Thyroid gland (tissue), 4 donors: ENCODE data around the gene PSMD6. TPM values are rescaled to one million over a fixed set of nuclear protein-coding genes. Genes with fewer than 3 reads are reported as not detected.

Source experiments
- DNase-seq, 2 donors: peaks; one replicate each; pipeline ENCODE4 v3.0.0-alpha.2; 2019
- H3K27ac ChIP-seq, 3 donors: fragments of 200-600 bp; sonication (generic); 1 replicate in 2 of 3; 2 replicates in 1 of 3; pipeline ENCODE4 v1.5.1; 2016 to 2019; ENCODE audit warnings: mild to moderate bottlenecking in 1 of 3, moderate library complexity in 1 of 3
- H3K27me3 ChIP-seq: fragments of 200-600 bp; sonication (generic); one replicate; pipeline ENCODE4 v1.5.1; 2019
- H3K36me3 ChIP-seq, 2 donors: fragments of 200-600 bp; sonication (generic); one replicate each; pipeline ENCODE4 v1.5.1; 2016 to 2019
- H3K4me1 ChIP-seq, 2 donors: fragments of 200-600 bp; sonication (generic); one replicate each; pipeline ENCODE4 v1.5.1; 2017 to 2019
- H3K4me3 ChIP-seq, 3 donors: fragments of 200-600 bp; sonication (generic); replicated peaks in 1 of 3; 1 replicate in 2 of 3; 2 replicates in 1 of 3; pipeline ENCODE4 v1.5.1; 2016; ENCODE audit warnings: mild to moderate bottlenecking in 1 of 3
- H3K9me3 ChIP-seq: fragments of 200-600 bp; sonication (generic); one replicate; pipeline ENCODE4 v1.5.1; 2017
- POLR2A ChIP-seq, 2 donors: fragments of 450-650 bp; IDR thresholded peaks; one replicate each; pipeline ENCODE4 v1.6.1; 2017; ENCODE audit warnings: antibody characterized with exemption in 2 of 2, mild to moderate bottlenecking in 2 of 2, moderate library complexity in 1 of 2
- WGBS, 2 donors: methylation state at CpG; one replicate each; pipeline ENCODE4 v1.1.5; 2017; 5-methylcytosine and 5-hydroxymethylcytosine counted together
- intact Hi-C: fragments of 100-400 bp; cut with DNase I; formaldehyde crosslinking; loops from one replicate; pipeline ENCODE4 v1.15.1; 2023
- total RNA-seq, 4 donors: library from RNA; depleted of rRNA; stranded (reverse); fragments of >200 nt; gene quantifications; one replicate each; pipeline ENCODE4 v1.2.3, GENCODE V29; 2016
- TF ChIP-seq, protein P1 (sequence below), 6 experiments: fragments of 200-600 bp in 3 of 6; fragments of 450-650 bp in 3 of 6; sonication (generic) in 3 of 6; IDR thresholded peaks; one replicate each; pipeline ENCODE4 v1.5.1; 2016 to 2019; ENCODE audit warnings: antibody characterized with exemption in 6 of 6, mild to moderate bottlenecking in 2 of 6, inconsistent platforms in 1 of 6, moderate library complexity in 1 of 6

PSMD6 gene
- total RNA-seq, 4 donors from 2014 or later, result 64.1 to 116 (median 75.3) TPM

DNA sequence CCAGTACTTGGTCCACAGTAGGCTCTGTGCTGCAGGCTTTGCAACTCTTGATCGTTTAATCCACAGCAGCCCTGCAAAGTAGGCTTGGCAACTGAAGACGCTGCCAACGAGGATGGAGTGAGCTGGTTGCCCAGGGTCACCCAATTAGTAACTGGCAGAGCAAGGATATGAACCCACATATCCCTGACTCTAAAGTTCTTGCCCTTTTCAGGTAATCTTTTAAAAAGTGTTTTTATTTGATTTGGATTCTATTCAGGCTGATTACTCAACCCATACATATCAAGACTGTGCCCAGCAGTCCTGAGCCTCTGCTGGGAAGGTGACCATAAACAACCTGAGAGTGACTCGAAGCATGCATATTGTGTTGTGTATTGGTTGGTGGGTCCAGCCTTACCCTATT, 50.3 kb downstream of the PSMD6 start:
- intact Hi-C loops, result no loop called here
- WGBS, 2 donors, result 63 to 82% methylated on average over 4 of the region's 4 CpGs
- DNase-seq, result no peak
- TF ChIP-seq, protein P1, sequence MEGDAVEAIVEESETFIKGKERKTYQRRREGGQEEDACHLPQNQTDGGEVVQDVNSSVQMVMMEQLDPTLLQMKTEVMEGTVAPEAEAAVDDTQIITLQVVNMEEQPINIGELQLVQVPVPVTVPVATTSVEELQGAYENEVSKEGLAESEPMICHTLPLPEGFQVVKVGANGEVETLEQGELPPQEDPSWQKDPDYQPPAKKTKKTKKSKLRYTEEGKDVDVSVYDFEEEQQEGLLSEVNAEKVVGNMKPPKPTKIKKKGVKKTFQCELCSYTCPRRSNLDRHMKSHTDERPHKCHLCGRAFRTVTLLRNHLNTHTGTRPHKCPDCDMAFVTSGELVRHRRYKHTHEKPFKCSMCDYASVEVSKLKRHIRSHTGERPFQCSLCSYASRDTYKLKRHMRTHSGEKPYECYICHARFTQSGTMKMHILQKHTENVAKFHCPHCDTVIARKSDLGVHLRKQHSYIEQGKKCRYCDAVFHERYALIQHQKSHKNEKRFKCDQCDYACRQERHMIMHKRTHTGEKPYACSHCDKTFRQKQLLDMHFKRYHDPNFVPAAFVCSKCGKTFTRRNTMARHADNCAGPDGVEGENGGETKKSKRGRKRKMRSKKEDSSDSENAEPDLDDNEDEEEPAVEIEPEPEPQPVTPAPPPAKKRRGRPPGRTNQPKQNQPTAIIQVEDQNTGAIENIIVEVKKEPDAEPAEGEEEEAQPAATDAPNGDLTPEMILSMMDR (IDR thresholded peaks at IDR 0.05), result no peak
- no peak for TF ChIP-seq POLR2A (IDR thresholded peaks at IDR 0.05)
- Histone ChIP-seq H3K36me3 (no peaks in the 10 kb centered on the region), H3K9me3 (no peaks in the 10 kb centered on the region), H3K27ac (no peak overlapping the region), H3K4me3 (no peak overlapping the region), H3K4me1 (peaks cover 23 to 59% of the 10 kb centered on the region in 2 donors), H3K27me3 (no peaks in the 10 kb centered on the region)

DNA sequence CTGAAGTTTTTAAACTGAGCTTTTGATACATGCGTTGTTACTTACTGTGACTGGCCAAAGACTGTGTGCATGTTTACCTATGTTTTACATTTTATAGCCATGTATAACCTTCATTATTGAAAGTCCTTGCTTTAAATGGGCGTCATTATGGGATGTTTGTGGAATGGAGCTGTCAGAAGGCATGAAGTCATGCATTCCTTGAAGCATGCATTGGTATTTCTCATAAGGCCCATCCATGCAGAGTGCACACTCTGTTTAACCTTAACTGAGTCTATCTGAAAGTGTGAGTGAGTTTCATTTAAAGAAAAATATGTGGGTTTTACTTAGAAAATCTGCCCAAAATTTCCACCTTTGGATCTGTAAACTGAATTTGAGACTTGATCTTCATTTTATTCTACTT, 51.1 kb downstream of the PSMD6 start:
- Histone ChIP-seq H3K36me3 (no peaks in the 10 kb centered on the region), H3K27ac (no peak overlapping the region), H3K4me3 (no peak overlapping the region), H3K9me3 (no peaks in the 10 kb centered on the region), H3K27me3 (no peaks in the 10 kb centered on the region), H3K4me1 (peaks cover 31 to 58% of the 10 kb centered on the region in 2 donors)
- TF ChIP-seq POLR2A (IDR thresholded peaks at IDR 0.05), result no peak
- TF ChIP-seq, protein P1 (IDR thresholded peaks at IDR 0.05), result no peak
- intact Hi-C loops, result no loop called here
- DNase-seq, result no peak
- 90 to 93% methylated on average over 2 of the region's 2 CpGs for WGBS, 2 donors

DNA sequence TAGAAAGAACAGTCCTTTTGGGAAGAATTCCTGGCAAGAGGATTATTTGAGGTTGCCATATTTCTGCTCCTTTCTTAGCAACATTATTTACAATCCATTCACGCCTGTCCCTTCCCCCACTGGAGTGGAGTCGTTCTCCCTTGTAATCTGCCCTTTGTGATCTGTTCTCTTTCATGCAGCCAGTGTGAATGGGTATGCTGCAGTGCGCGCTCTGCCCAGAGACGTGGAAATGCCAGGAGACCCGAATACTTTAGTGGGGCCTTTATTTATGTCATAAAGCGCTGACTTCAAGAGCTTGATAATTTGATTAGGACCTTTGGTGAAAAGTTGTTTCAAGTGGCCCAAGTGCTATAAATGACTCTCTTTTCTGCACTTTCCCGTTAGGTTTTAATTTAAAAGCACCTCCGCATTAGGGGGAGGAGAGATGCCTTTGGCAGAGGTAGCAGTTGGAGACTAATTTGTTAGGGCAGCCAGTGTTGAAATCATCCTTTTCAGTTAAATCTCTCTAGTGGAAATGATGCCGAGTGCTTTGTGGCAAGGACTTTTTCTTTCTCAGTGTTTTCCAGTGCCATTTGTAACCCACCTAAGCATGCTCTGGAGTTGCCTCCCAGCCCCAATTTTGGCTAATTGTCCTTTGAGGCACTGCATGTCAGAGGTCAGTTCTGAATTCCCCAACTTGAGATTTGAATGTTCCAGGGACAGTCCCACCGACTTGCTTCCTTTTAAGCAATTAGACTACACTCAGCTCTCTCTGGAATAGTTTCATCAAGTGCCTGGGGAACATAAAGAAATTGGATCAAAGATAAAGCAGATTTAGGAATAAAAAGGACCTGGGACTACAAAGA, 52.4 kb downstream of the PSMD6 start:
- WGBS, 2 donors, result 73 to 75% methylated on average over 11 of the region's 11 CpGs
- DNase-seq, result no peak
- no peaks in the 10 kb centered on the region for H3K27me3 ChIP-seq
- no peaks in the 10 kb centered on the region for H3K9me3 ChIP-seq
- H3K36me3 ChIP-seq, result no peaks in the 10 kb centered on the region
- no peak for TF ChIP-seq POLR2A (IDR thresholded peaks at IDR 0.05)
- TF ChIP-seq, protein P1 (IDR thresholded peaks at IDR 0.05), result no peak
- H3K27ac ChIP-seq, result no peak overlapping the region
- peaks cover 34 to 51% of the 10 kb centered on the region in 2 donors for H3K4me1 ChIP-seq
- intact Hi-C loops, result no loop called here
- no peak overlapping the region for H3K4me3 ChIP-seq

DNA sequence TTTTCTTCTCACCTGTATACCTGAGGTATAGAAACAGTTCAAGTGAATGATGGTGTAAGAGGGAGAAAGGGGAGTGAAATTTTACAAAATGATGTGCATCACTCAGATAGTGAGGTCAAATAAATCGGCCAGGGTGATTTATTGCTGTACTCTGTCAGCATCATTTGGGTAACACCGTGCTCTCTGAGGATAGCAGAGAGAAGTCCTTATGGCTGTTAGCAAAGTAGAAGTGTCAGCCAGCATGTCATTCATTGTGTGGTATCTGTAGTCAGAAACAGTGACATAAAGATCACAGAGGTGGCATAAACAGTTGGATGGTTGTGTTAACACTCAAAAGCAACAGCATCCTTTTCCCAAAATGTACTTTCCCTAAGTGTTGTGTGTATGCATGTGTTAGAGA, 53.4 kb downstream of the PSMD6 start:
- TF ChIP-seq, protein P1 (IDR thresholded peaks at IDR 0.05), result no peak
- TF ChIP-seq POLR2A (IDR thresholded peaks at IDR 0.05), result no peak
- intact Hi-C loops, result no loop called here
- H3K36me3 ChIP-seq, result no peaks in the 10 kb centered on the region
- no peaks in the 10 kb centered on the region for H3K27me3 ChIP-seq
- no peak for DNase-seq
- H3K9me3 ChIP-seq, result no peaks in the 10 kb centered on the region
- H3K4me3 ChIP-seq, result no peak overlapping the region
- H3K4me1 ChIP-seq, result peaks cover 43 to 54% of the 10 kb centered on the region in 2 donors
- WGBS, 2 donors, result 73 to 78% methylated on average over 2 of the region's 2 CpGs
- H3K27ac ChIP-seq, result no peak overlapping the region

DNA sequence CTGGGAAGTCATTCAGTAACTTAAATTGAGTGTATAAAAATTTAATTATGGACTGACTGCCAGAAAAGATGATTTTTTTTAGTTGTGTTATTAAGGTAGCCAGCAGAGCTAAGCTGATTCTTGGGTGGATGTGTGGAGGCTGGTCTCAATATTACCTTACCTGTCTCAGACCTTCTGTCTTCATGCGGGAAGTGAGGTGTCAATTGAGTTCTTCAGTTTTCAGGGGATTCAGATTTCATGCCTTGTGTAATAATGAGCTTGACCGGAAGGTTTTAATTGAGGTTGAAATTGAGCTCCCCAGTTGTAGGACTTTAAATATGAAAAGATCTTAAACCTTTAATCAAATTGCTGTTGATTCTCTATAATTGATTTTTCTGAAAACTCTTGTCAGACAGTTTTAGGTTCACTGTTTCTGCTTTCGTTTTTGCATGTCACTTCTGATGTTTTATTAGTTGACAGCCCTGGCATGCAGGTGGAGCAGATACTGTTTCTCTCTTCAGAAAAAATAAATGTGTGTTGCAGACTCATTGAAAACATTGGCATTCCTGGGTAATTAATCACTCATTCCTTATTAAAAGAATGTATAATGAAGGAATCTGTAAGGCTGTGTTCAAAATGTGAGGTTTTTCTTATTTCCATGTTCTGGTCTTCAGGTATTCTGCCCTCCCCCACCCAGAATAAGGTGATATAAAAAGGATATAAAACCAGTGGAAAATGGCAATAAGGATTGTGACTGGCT, 54.5 kb downstream of the PSMD6 start:
- H3K4me3 ChIP-seq, result no peak overlapping the region
- TF ChIP-seq, protein P1 (IDR thresholded peaks at IDR 0.05), result no peak
- TF ChIP-seq POLR2A (IDR thresholded peaks at IDR 0.05), result no peak
- peak overlapping the region; percentile 14 to 44 (median 35) for H3K27ac ChIP-seq
- no peaks in the 10 kb centered on the region for H3K9me3 ChIP-seq
- no peak for DNase-seq
- peaks cover 44 to 63% of the 10 kb centered on the region in 2 donors for H3K4me1 ChIP-seq
- intact Hi-C loops, result no loop called here
- H3K27me3 ChIP-seq, result no peaks in the 10 kb centered on the region
- no peaks in the 10 kb centered on the region for H3K36me3 ChIP-seq
- WGBS, 2 donors, result 44 to 50% methylated on average over 3 of the region's 3 CpGs
